Ectodermal cell (in vitro differentiated cells): ENCODE data around the gene DNAH1.

Source experiments
- H3K27ac ChIP-seq: 2 replicates; pipeline ENCODE4 v1.7.0; 2013; ENCODE audit warnings: mild to moderate bottlenecking, low read depth, low read length; ENCODE audit not compliant: insufficient read depth, poor library complexity, severe bottlenecking
- H3K27me3 ChIP-seq: 2 replicates; pipeline ENCODE4 v1.7.0; 2013; ENCODE audit warnings: mild to moderate bottlenecking, low read length; ENCODE audit not compliant: insufficient read depth, control insufficient read depth, poor library complexity, severe bottlenecking
- H3K36me3 ChIP-seq: one replicate; pipeline ENCODE4 v1.7.0; 2013; ENCODE audit warnings: low read length; ENCODE audit not compliant: control insufficient read depth, insufficient read depth
- H3K4me1 ChIP-seq: one replicate; pipeline ENCODE4 v1.7.0; 2013; ENCODE audit warnings: low read length; ENCODE audit not compliant: control insufficient read depth, insufficient read depth
- H3K4me3 ChIP-seq: 2 replicates; pipeline ENCODE4 v1.7.0; 2013; ENCODE audit warnings: low read depth, low read length, control low read depth; ENCODE audit not compliant: insufficient read depth
- H3K9me3 ChIP-seq: 2 replicates; pipeline ENCODE4 v1.7.0; 2013; ENCODE audit warnings: mild to moderate bottlenecking, low read length, moderate library complexity; ENCODE audit not compliant: control insufficient read depth
- WGBS, 2 experiments: methylation state at CpG; one replicate each; pipeline ENCODE4 v1.1.7; 2013; ENCODE audit warnings: missing lambda C conversion rate in 2 of 2; 5-methylcytosine and 5-hydroxymethylcytosine counted together

Gene DNAH1

DNA sequence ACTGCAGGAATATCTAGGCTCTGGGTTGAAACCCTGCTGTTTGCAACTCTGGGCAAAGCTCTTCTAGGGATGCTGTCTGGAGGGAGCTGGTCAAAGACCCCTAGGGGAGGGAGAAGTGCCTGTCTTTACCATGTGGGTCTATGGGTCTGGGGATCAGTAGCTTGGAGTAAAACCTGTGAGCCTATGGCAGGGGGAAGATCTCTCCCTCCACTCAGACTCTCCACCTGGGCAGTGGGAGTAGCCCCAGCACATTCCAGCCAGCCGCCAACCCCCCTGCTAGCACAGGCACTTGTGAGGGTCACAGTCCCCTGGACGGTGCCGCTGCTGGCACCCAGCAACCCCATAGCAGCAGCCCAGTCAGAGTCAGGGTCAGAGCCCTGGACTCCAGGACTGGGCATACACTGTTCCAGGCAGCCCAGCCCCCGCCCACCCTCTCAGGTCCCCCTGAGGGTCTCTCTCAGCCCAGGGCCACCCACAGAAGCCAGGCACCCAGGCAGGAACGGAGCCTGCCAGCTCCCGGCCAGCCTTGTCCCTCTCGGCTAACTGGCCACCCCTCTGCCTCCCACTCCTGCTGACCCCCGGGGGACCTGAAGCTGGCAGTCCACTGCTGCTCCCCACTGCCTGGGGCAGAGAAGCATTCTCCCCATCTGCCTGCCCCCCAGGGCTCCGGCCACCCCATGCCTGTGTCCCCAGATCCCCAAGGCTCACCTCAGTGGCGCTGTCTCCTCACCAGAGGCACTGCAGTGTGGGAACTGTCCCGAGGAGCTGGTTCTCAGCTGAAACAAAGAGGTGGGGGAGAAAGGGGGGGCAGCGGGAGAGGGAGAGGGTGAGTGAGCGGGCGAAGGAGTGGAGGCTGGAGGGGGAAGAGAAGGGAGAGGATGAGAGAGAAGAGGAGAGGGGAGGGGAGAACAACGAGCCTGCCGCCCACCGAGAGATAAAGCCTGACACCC is 17.7 kb upstream of the DNAH1 start:
- no peaks in the 10 kb centered on the region for H3K27me3 ChIP-seq
- H3K27ac ChIP-seq, result no peak overlapping the region
- H3K36me3 ChIP-seq, result no peaks in the 10 kb centered on the region
- 23 to 24% methylated on average over 17 of the region's 17 CpGs for WGBS, 2 experiments
- peak overlapping the region; percentile 32 for H3K4me3 ChIP-seq
- peaks cover 35% of the 10 kb centered on the region for H3K4me1 ChIP-seq
- no peaks in the 10 kb centered on the region for H3K9me3 ChIP-seq

DNA sequence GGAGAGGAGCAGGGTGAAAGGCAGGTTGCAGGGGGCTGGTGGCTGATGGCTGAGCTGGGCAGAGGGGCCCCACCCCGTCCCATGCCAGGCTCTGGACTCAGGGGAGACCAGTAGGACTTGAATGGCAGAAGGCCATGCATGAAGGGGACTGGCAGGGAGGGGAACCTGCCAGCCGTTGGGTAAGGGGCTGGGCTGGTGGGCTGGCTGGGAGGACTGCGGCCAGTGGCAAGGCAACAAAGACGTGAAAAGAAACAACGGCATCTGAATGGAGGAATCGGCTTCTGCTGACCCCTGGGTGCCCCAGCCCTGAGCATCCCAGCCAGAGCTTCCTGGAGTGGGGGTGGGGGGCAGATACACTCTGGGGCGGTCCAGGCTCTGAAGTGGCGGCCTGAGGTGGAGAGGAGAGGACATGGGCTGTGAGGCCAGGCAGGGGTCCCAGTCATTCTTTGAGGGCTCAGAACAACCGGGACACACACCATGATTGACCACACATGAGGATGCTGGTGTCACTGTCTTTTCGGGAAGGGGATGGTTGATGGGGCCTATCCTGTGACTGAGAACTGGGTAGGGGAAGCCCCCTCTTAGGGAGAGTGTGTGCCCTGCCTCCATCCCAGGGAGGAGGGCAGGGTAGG is 16.8 kb upstream of the DNAH1 start:
- Histone ChIP-seq H3K4me3 (no peak overlapping the region), H3K4me1 (peaks cover 35% of the 10 kb centered on the region), H3K27me3 (no peaks in the 10 kb centered on the region), H3K36me3 (no peaks in the 10 kb centered on the region), H3K27ac (peak overlapping the region; percentile 18), H3K9me3 (no peaks in the 10 kb centered on the region)
- 3 to 8% methylated on average over 10 of the region's 10 CpGs for WGBS, 2 experiments

GRCh38 chr3:52299879-52300611 is 16.1 kb upstream of the DNAH1 start:
- Histone ChIP-seq H3K4me3 (no peak overlapping the region), H3K27ac (peak overlapping the region; percentile 18), H3K4me1 (peaks cover 35% of the 10 kb centered on the region), H3K36me3 (no peaks in the 10 kb centered on the region), H3K27me3 (no peaks in the 10 kb centered on the region), H3K9me3 (no peaks in the 10 kb centered on the region)
- 9 to 16% methylated on average over 8 to 14 of the region's 14 CpGs for WGBS, 2 experiments

- Histone ChIP-seq H3K27me3 (no peaks in the 10 kb centered on the region), H3K4me3 (no peak overlapping the region), H3K4me1 (peaks cover 35% of the 10 kb centered on the region), H3K9me3 (no peaks in the 10 kb centered on the region), H3K27ac (no peak overlapping the region), H3K36me3 (no peaks in the 10 kb centered on the region)
- 77 to 78% methylated on average over 12 of the region's 12 CpGs for WGBS, 2 experiments
Observed at GRCh38 chr3:52302426-52303145, 13.5 kb upstream of the DNAH1 start.

DNA sequence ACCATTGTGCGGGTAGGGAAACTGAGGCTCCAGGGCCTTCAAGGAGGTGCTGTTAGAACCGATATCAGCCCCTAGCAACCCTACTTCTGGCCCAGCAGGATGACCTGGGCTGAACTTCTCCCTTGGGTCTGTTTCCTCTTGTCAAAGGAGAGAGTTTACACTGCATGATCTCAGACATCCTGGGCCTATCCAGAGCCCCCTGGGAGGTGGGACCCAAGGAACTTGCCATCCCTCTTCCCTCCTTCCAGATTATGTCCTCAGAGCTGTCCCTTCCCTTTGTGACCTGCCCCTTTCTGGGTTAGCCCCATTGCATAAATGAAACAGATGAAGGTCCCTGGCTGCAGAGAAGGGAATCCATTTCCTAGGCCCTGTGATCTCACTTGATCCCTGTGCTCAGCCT is 12.3 kb upstream of the DNAH1 start:
- H3K9me3 ChIP-seq, result no peaks in the 10 kb centered on the region
- peaks cover 30% of the 10 kb centered on the region for H3K4me1 ChIP-seq
- H3K36me3 ChIP-seq, result no peaks in the 10 kb centered on the region
- H3K4me3 ChIP-seq, result no peak overlapping the region
- 87 to 94% methylated on average over 2 of the region's 2 CpGs for WGBS, 2 experiments
- no peaks in the 10 kb centered on the region for H3K27me3 ChIP-seq
- no peak overlapping the region for H3K27ac ChIP-seq

GRCh38 chr3:52305926-52306325 is 10.2 kb upstream of the DNAH1 start:
- WGBS, 2 experiments, result 94 to 95% methylated on average over 5 of the region's 5 CpGs
- no peak overlapping the region for H3K27ac ChIP-seq
- H3K9me3 ChIP-seq, result no peaks in the 10 kb centered on the region
- no peaks in the 10 kb centered on the region for H3K27me3 ChIP-seq
- no peaks in the 10 kb centered on the region for H3K36me3 ChIP-seq
- H3K4me1 ChIP-seq, result peaks cover 20% of the 10 kb centered on the region
- no peak overlapping the region for H3K4me3 ChIP-seq

- Histone ChIP-seq H3K27me3 (no peaks in the 10 kb centered on the region), H3K27ac (no peak overlapping the region), H3K9me3 (no peaks in the 10 kb centered on the region), H3K36me3 (no peaks in the 10 kb centered on the region), H3K4me1 (peaks cover 29% of the 10 kb centered on the region), H3K4me3 (no peak overlapping the region)
- WGBS, 2 experiments, result 81% methylated on average over 4 of the region's 4 CpGs
Observed at GRCh38 chr3:52306978-52307377, 9.1 kb upstream of the DNAH1 start.

DNA sequence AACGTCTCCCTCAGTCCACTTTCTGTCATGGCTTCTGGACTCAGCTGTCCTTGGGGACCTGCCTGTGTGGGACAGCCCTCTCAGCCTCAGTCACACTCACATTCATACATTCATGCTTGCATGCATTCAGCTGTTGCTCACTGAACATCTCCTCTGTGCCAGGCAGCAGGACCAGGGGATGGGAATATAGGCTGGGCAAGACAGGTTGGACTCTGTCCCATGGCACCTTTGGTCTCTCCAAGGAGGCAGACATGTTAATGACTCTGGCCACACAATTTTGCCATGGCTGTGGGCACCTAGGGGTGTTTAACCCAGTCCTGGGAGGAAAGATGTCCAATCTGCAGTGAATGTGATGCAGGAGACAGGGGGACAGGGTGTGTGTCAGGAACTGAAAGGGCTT is 7.8 kb upstream of the DNAH1 start:
- Histone ChIP-seq H3K9me3 (no peaks in the 10 kb centered on the region), H3K4me3 (no peak overlapping the region), H3K27ac (no peak overlapping the region), H3K27me3 (no peaks in the 10 kb centered on the region), H3K36me3 (no peaks in the 10 kb centered on the region), H3K4me1 (peaks cover 32% of the 10 kb centered on the region)
- 73 to 82% methylated on average over 1 of the region's 1 CpG for WGBS, 2 experiments

DNA sequence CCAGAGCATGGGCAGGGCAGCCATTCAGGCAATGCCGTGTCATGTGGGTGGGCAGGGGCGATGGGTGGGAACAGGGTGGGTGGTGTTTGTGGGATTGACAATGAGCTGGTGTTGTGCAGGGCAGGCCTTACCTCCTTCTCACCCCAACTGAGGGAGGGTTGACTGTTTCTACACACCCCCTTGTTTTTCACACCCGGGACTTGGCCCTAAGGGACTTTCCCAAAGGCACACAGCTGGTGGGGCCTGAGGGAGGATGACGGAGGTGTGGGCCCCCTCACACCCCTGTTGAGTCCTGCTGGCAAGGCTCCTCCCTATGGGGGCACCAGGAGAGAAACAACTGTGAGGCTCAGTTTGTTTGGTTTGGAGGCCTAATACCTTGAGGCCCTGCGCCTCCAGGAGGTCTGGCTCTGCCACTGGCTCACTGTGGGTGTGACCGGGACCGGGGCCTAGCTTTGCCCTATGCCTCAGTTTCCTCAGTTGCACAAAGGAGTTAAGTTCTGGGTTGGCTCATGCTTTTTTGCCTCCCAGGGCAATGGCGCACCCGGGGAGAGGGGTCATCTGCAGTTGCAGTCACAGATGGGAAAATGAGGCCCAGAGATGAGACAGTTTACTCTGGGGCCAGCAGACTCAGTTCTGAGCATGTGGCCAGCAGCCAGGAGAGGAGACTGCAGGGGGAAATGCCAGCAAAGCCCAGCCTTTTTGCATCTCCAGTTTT is 5.1 kb upstream of the DNAH1 start:
- Histone ChIP-seq H3K4me1 (peaks cover 44% of the 10 kb centered on the region), H3K4me3 (no peak overlapping the region), H3K27me3 (no peaks in the 10 kb centered on the region), H3K9me3 (no peaks in the 10 kb centered on the region), H3K36me3 (no peaks in the 10 kb centered on the region), H3K27ac (peak overlapping the region; percentile 86)
- WGBS, 2 experiments, result 74 to 80% methylated on average over 9 of the region's 9 CpGs
